GM19467 (cell line): ENCODE results near the gene SUCO.
"Not testable (repeated sequence)": the region's sequence is repeated elsewhere in the genome, so short reads cannot be mapped to it uniquely, and the experiment has no call there.

Experiments used
- ATAC-seq: cut with Tn5 transposase; IDR thresholded peaks from one replicate; pipeline ENCODE4 v1.9.1; 2021; ENCODE audit warnings: mild to moderate bottlenecking, moderate library complexity; ENCODE audit not compliant: unreplicated experiment

SUCO gene

DNA sequence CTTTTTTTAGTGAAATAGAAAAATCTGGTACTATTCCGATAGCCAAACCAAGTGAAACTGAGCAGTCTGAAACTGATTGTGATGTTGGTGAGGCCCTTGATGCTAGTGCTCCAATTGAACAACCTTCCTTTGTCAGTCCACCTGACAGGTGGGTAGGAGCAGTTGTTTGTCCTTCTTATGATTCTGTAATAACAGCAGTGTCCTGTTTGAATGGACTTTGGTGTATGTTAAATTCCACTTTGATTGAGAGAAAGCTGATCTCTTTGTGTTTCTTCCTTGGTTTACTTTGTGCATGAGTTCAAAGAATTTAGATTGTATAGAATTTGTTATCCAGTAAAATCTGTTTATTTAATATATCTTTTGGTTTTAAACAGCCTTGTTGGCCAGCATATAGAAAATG, 24.3 kb downstream of the SUCO start:
- ATAC-seq = no peak

DNA sequence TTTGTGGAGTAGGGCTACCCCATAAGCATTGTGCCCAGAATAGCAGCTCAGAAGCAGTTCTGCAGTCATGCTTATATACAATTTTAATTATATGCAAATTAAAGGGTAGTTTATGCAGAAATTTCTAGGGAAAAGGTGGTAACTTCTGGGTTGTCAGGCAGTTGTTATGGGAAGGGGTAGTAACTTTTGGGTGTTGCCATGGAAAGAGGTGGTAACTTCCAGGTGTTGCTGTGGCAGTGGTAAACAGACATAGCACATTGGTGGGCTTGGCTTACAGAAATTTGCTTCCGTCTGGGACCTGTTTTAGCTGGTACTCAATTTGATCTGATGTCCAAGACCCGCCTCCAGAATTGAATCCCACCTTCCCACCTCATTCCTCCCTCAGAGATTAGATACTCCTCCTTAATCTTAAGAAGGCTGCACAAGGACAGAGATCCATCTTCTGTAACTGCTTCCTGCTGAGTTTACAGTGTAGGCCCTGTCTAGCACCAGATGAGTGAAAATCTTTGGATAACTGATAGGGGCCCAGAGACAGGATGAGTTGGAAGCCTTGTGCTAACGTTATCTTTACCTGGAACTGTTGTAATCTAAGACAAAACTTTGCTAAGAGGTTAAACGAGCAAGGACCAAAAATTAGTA, 26.7 kb downstream of the SUCO start:
- ATAC-seq = no peak

DNA sequence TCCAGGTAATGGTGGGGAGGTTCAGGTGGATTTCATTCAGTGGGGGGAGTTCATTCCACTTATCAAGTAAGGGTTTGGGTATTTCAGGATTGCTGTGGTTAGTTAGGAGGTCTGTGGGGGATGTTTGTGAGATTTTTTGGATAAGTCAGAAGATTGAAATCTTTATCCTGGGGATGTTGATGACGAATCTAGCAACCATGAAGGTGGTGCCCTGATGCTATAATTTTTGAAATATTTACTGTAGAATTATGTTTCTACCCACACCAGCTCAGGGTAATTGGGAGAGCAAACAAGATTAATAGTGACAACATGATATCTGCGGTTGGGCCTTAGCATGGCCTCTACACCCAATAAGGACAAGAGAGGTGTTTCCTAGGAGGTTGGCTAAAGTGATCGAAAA, 28.3 kb downstream of the SUCO start:
- ATAC-seq = no peak

DNA sequence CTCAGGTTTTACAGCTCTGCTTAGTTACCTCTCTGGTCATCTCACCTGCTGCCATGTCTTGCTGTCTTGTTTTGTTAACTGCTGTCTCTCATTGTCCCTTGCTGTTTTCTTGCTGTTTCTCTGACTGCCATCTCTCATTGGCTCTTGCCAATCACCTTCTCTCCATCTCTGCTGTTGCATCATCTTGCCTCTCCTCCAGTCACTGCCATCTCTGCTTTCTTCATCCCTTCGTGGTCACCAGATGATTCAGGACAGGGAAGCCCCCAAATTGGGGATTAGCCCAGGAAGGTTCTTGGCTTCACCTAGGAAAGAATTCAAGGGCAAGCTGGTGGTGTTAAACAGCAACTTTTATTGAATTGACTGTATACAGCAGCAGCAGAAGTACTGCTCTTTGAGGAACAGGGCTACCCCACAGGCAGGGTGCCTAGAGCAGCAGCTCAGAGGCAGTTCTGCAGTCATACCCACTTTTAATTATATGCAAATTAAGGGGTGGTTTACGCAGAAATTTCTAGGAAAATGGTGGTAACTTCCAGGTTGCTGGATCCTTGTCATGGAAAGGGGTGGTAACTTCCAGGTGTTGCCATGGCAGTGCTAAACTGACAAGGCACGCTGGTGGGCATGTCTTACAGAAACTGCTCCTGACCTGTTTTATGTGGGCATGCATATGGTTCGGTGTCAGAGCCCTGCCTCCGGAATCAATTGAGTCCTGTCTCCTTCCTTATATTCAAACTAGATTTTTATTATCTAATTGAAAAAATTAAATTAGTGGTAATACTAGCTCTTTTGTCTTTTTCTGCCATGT, 33.4 kb downstream of the SUCO start:
- no peak for ATAC-seq

DNA sequence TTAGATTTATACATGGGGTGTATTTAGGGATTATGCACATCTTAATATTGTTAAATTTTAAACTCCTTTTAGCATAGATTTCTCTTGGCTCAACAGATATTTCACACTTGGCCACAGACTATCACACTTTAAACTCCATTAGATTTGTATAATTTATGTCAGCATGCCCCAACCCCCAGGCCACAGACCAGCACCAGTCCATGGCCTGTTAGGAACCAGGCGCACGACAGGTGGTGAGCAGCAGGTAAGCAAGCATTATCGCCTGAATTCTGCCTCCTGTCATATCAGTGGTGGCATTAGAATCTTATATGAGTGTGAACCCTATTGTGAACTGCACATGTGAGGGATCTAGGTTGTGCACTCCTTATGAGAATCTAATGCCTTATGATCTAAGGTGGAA, 34.8 kb downstream of the SUCO start:
- ATAC-seq = no peak

DNA sequence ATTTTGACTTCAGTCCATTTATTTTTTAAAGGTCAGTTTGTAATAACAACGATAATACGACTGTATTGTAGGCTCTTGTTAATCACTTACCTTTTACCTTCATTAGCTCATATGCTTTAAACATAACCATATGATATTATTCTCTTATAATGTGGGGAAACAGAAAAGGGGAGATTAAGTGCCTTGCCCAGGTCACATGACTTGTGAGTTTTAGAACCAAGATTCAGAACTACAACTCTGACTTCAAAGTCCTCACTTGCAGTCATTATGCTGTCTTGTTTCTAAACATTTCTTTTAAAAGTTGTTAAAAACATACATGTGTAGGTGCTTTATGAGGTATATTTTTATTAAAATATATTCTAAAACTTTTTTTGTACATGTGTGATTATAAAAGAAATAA, 41.1 kb downstream of the SUCO start:
- ATAC-seq = no peak

DNA sequence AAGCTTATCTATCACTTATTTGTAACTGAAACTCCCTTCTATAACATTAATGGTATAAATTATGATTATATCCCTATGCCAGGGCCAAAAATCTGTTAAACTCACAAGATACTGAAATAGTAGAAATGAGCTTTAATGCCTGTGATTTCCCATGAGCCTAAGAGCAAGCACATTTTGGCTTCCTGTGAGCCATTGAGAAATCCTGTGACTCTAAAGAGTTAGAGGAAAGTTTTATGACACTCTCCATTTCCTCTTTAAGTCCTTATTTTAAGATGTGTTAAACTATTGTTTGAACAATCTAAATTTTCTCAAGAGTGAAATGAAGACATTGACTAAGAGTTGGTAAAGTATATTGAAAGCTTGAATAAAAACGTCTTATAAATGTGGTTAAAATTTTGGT, 45.6 kb downstream of the SUCO start:
- ATAC-seq = no peak

DNA sequence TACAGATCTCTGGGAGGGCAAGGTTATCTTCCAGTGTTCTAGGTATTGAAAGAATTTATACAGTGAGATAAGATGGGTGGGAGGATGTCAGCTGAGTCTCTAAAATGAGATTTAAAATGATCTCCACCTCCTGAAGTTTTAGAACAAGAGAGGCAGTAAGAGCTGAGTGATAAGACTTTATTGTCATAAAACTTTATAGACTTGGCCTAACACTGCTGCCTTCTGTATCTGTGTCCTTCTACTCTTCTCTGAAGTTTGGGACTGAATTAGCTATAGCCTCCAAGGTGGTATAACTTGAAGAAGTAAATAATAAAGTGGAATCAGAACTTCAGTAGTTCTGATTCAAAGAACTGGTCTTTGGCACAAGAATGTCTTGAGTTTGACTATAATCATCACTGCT, 48.3 kb downstream of the SUCO start:
- ATAC-seq = no peak

DNA sequence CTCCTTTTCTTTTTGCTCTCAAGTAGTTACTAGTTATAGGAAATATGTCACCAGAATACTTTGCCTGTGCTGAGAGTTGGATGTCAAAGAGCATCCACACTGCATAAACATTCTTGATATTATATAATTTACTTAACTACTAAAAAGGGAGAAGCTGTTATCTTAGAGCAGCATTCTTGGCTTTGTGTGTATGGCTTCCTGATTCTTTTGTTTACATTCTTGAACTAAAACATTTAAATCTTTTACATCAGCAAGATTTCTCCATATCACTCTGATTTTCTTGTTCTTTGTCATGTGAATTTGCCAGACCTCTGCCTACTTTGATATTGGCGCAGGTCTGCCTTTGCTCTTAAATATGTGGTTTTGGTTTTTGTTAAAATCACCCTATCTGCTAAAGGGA, 48.8 kb downstream of the SUCO start:
- no peak for ATAC-seq

DNA sequence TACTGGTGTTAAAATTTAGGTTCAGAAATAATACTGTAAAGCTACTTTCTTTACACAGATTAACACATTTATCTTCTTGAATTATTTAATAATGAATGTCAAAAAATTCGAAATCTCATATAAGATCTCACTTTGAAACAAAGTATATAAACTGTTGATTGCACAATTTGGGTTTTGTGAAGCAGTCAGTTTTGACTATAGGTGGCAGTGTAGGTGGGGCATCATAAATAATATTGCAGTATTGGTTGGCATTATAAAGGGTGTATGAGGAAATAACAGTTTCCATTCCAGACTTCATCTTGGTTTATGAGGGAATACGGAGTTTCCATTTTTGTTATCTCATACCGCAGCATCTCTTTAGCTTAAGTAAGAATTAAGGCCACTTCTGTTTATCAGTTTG, 49.9 kb downstream of the SUCO start:
- no peak for ATAC-seq

DNA sequence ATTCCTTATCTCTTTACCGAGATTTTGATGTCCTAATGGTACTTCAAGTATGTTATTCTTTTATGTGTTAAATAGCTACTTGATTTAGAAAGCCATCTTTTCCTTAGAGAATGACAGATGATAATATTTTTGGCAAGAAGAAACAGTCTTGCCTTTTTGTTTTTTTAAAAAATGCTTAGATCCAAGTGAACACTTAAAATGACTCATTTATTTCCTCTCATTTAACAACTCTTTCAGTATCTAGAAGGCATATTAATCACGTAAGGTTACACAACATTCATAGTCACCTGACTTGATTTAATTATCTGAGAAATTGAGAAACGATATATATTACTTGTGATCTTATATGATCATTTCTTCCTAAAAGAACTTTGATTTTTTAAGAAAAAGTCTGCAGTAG, 52.4 kb downstream of the SUCO start:
- no peak for ATAC-seq

DNA sequence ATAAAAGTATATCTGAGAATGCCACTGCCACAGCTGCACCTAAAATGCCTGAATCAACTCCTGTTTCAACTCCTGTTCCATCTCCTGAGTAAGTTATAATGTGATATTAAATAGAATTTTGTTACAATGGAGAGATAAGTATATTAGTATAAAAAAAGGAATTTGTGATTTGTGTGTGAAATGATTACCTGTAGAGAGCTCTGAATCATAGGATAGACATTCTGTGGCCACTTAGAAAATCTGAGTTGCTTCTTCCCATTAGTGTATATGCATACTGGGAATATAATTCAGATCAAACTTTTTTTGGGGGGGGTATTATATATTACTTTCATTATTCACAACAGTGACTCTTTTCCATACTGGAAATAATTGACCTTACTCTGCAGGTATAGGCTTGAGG, 52.9 kb downstream of the SUCO start:
- no peak for ATAC-seq

DNA sequence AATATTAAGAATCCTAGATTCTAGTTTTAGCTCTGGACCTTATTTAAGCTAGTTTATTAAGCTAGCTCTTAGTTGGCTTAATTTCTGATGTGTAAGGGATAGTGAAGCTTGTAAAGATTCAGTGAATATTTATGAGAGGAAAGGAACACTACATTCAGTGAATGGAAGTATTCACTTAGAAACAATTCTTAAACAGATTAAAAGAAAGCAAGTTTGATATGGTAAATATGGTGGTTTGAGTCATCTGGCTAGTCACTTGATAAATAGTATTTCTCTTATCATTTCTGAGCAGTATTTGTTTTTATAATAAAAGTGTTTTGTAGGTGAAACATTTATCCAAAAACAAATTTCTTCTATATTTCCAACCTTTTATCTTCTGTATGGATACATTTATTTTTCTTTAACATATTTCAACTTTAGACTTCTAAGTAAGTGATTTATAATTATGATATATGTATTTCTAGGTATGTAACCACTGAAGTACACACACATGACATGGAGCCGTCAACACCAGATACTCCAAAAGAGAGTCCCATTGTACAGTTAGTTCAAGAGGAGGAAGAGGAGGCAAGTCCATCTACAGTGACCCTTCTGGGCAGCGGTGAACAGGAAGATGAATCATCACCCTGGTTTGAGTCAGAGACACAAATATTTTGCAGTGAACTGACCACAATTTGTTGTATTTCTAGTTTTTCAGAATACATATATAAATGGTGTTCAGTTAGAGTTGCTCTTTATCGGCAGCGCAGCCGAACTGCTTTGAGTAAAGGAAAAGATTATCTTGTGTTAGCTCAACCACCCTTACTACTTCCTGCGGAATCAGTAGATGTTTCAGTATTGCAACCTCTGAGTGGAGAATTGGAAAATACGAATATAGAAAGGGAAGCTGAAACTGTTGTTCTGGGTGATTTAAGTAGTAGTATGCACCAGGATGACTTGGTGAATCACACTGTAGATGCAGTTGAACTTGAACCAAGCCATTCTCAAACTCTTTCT, 55.6 kb downstream of the SUCO start:
- ATAC-seq = no peak

DNA sequence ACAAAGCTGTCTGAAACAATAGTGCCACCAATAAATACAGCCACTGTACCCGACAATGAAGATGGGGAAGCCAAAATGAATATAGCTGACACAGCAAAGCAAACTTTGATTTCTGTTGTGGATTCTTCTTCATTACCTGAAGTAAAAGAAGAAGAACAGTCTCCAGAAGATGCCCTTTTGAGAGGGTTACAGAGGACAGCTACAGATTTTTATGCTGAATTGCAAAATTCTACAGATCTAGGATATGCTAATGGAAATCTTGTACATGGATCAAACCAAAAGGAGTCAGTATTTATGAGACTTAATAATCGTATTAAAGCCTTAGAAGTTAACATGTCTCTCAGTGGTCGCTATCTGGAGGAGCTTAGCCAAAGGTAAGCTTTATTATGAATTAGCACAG, 56.6 kb downstream of the SUCO start:
- ATAC-seq = no peak

DNA sequence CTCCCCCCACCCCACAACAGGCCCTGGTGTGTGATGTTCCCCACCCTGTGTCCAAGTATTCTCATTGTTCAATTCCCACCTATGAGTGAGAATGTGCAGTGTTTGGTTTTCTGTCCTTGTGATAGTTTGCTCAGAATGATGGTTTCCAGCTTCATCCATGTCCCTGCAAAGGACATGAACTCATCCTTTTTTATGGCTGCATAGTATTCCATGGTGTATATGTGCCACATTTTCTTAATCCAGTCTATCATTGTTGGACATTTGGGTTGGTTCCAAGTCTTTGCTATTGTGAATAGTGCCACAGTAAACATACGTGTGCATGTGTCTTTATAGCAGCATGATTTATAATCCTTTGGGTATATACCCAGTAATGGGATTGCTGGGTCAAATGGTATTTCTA, 58.5 kb downstream of the SUCO start:
- ATAC-seq = not testable (repeated sequence)

DNA sequence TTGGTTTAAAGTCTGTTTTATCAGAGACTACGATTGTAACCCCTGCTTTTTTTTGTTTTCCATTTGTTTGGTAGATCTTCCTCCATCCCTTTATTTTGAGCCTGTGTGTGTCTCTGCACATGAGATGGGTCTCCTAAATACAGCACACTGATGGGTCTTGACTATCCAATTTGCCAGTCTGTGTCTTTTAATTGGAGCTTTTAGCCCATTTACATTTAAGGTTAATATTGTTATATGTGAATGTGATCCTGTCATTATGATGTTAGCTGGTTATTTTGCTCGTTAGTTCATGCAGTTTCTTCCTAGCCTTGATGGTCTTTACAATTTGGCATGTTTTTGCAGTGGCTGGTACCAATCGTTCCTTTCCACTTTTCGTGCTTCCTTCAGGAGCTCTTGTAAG, 62.1 kb downstream of the SUCO start:
- not testable (repeated sequence) for ATAC-seq

DNA sequence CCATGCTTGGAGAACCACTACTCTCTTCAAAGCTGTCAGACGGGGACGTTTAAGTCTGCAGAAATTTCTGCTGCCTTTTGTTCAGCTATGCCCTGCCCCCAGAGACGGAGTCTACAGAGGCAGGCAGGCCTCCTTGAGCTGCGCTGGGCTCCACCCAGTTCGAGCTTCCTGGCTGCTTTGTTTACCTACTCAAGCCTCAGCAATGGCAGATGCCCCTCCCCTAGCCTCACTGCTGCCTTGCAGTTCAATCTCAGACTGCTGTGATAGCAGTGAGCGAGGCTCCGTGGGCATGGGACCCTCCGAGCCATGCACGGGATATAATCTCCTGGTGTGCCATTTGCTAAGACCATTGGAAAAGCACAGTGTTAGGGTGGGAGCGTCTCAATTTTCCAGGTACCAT, 63.8 kb downstream of the SUCO start:
- ATAC-seq = not testable (repeated sequence)

DNA sequence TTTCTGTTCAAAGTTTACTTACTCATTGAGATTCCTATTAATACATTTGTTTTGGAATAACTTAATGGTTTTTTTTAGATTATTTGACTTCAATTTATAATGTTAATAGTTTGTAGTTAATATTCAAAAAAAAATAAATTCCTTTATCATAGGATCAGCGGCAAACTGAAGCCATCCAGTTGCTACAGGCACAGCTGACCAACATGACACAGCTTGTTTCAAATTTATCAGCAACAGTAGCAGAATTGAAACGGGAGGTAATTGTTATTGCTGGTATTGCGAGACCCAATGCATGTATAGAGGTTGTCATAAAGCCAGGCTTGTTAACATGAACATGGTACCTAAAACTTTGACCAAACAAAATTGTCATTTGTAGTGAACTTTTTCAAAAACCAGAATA, 67.0 kb downstream of the SUCO start:
- no peak for ATAC-seq

DNA sequence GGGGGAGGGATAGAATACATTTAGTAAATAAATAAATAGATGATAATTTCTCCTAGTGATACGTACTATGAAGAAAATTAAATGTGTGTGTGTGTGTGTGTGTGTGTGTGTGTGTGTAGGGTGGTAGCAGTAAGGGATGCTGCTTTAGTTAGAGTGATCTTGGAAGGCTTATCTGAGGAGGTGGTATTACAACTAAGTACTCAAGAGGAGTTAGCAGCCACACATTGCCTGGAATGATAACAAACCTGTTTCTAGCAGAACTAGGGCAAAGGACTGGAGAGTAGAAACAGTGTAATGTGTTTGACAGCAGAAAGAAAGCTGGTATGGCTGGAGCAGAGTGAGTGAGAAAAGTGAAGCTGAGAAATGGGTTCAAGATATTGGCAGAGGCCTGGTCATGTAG, 67.7 kb downstream of the SUCO start:
- no peak for ATAC-seq

DNA sequence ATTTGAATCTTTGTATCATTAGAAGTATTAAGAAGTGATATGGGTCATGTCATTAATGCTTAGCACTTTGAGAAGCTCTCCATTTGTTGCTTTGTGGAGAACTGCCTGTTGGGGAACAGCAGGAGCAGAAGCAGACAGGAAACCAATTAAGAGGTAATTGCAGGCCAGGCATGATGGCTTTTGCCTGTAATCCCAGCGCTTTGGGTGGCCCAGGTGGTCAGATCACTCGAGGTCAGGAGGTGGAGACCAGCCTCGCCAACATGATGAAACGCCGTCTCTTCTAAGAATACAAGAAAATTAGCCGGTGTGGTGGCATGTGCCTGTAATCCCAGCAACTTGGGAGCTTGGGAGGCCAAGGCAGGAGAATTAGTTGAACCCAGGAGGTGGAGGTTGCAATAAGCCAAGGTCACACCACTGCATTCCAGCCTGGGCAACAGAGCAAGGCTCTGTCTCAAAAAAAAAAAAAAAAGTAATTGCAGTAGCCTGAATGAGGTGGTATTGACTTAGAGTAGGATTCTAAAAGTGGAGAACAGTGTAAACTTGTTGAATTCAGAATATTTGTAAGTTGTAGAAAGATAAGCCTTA, 68.2 kb downstream of the SUCO start:
- ATAC-seq = no peak

DNA sequence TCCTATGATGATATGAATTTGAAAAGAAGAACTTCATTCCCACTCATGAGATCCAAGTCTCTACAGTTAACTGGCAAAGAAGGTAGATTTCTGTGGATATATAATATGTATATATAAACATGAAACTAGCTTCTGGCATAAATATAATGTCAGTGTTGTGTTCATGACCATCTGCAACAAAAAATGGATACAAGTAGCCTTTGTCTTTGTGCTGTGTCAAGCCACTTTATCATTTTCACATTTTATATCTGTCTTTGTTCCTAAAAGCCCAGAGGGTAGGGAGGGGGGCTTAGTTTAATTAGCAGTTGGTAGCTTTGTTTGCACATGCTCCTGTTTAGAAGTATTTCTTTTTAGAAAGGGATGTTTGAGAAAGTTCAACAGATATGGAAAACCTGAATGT, 69.8 kb downstream of the SUCO start:
- no peak for ATAC-seq
